ENCODE data around the gene PRPSAP1. TPM values are rescaled to one million over a fixed set of nuclear protein-coding genes. Genes with fewer than 3 reads are reported as not detected.

PRPSAP1 gene
- total and polyA plus RNA-seq, 2 of the 8 experiments (the other 6 are each of a cell fraction or from before 2014, with no cell fraction given) = 32.0 to 54.2 TPM

DNA sequence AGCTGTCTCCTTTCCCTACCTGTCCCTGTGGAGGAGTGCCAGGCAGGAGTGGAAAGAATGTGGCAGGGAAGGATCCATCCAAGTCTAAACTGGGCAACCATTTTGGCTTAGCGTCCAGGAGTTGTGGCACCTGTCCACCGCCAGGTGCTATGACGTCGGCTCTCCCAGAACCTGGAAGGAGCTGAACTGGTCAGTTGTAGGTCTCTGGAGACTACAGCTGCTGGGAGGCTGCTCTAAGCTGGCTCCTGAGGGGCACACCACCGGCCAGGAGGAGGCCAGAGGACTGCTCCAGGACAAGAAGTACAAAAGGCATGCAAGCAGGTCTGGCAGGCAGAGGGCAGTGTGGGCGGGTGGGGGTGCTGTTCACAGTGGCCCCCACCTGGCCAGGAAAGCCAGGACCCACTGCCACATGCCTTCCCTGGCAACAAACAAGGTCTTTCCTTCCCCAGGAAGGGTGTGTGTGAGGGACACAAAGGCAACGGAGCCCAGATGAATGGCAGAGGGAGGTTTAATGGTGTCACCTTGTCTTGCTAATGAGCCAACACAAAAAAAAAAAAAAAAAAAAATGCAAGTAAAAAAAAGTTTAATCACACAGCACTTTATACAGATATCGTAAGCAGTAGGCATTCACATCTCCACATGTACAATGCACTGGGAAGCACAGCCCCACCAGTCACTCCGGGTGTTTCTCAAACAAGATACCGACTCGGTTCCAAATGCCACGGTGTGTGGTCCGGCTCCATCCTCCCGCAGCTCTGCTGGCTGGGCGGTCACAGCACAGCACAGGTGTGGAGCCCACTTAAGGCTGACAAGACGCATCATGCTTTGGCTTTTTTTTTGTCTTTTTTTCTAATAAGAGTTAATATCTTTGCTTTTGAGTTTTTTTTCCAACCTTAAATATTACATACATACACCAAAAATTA is 35.5 kb upstream of the PRPSAP1 start:
- ChIA-PET POLR2A (ENCODE audit: partially characterized antibody) (interaction anchor here (0.6 to 4.0 kb wide), 5 partner anchors 8 to 42 kb away, joined by 3 to 15 read pairs (median 3); no protein-coding TSS in a partner anchor), CTCF (ENCODE audit: partially characterized antibody) (interaction anchor here (0.6 to 28.1 kb wide), 16 partner anchors 8 to 515 kb away, joined by 3 to 635 read pairs (median 4); partner anchors contain the start of genes MRPL38 and PRPSAP1)
- Histone ChIP-seq H3K14ac (ENCODE audit: insufficient read length) (peak overlapping the region; percentile 34), H3K9me3 (ENCODE audit: insufficient read depth in 2 of 2, low read depth in 1 of 2, low read length in 1 of 2) (no peaks in the 10 kb centered on the region), H3K23me2 (ENCODE audit: low read depth, low read length) (peaks cover 8% of the 10 kb centered on the region; the same call in 1 of the 2 replicates), H3K79me2 (ENCODE audit: control insufficient read depth in 1 of 2, insufficient read depth in 2 of 2, low read length in 2 of 2) (no peaks in the 10 kb centered on the region), H3K4me2 (ENCODE audit: insufficient read depth in 1 of 2, low read depth in 2 of 2, low read length in 2 of 2) (peak overlapping the region; percentile 20 to 50; a peak in 3 of 4 replicates), H3K56ac (replicated peaks; ENCODE audit: insufficient read length, low read depth, low read length) (peak overlapping the region; percentile 73), H3K27me3 (replicated peaks in 1 of 4; ENCODE audit: control insufficient read depth in 3 of 4, extremely low read depth in 1 of 4, insufficient read depth in 3 of 4, low read length in 3 of 4) (peaks cover 13 to 30% (median 20%) of the 10 kb centered on the region in 4 experiments; a peak in 6 of 7 replicates), H3K4ac (replicated peaks; ENCODE audit: insufficient read length, low read depth, low read length) (peak overlapping the region; percentile 17), H3K23ac (ENCODE audit: insufficient read length) (no peak overlapping the region), H3K4me3 (ENCODE audit: extremely low read depth in 1 of 4, insufficient read depth in 2 of 4, low read depth in 3 of 4, low read length in 4 of 4) (no peak overlapping the region), H4K91ac (replicated peaks; ENCODE audit: insufficient read length, low read length) (peak overlapping the region; percentile 96), H3K79me1 (ENCODE audit: low read depth, low read length) (no peaks in the 10 kb centered on the region; the same call in 1 of the 2 replicates), H3K27ac (ENCODE audit: low read depth, low read length) (0 out of 2 replicates have a peak overlapping the region, but pooled peaks have one; percentile 29), H2AK5ac (ENCODE audit: low read depth, low read length) (no peak overlapping the region), H2BK15ac (ENCODE audit: low read length) (peak overlapping the region; percentile 89; the same call in 1 of the 2 replicates), H2BK20ac (ENCODE audit: low read length) (0 out of 2 replicates have a peak overlapping the region, but pooled peaks have one; percentile 1), H4K8ac (ENCODE audit: extremely low read depth, insufficient read depth, low read length) (peak overlapping the region; percentile 60), H2BK5ac (ENCODE audit: low read depth, low read length) (peak overlapping the region; percentile 88), H2BK12ac (ENCODE audit: low read depth, low read length) (peak overlapping the region; percentile 77; the same call in 1 of the 2 replicates), H4K5ac (ENCODE audit: insufficient read length, low read depth, low read length) (peak overlapping the region; percentile 63), H3K18ac (ENCODE audit: extremely low read depth, low read length) (peak overlapping the region; percentile 1; the same call in 1 of the 2 replicates), H3K4me1 (replicated peaks in 1 of 4; ENCODE audit: control insufficient read depth in 3 of 4, insufficient read depth in 4 of 4, low read length in 3 of 4) (peaks cover 5 to 29% (median 20%) of the 10 kb centered on the region in 4 experiments), H3K9ac (replicated peaks in 1 of 4; ENCODE audit: extremely low read depth in 1 of 4, low read depth in 3 of 4, low read length in 3 of 4) (peak overlapping the region in 2 of 4 experiments; percentile 13 to 19; a peak in 2 of 7 replicates), H4K20me1 (replicated peaks in 1 of 2; ENCODE audit: control insufficient read depth in 1 of 2, insufficient read depth in 2 of 2, low read length in 2 of 2) (peaks cover 0 to 5% of the 10 kb centered on the region in 2 experiments), H2BK120ac (replicated peaks; ENCODE audit: low read depth, low read length) (peak overlapping the region; percentile 86), H3K36me3 (ENCODE audit: control insufficient read depth in 2 of 4, insufficient read depth in 4 of 4, low read length in 3 of 4) (peaks cover 4 to 20% (median 12%) of the 10 kb centered on the region in 4 experiments; a peak in 7 of 8 replicates), H2AFZ (ENCODE audit: low read length) (no peak overlapping the region)
- DNase-seq (ENCODE audit: low read depth in 1 of 2, low spot score in 2 of 2) = no peak
- no peak for FAIRE-seq
- whole genome bisulfite sequencing, 2 experiments (ENCODE audit: extremely low coverage in 1 of 2, insufficient coverage in 1 of 2, insufficient read length in 1 of 2, insufficient replicate concordance in 2 of 2, low coverage in 1 of 2, low lambda C conversion rate in 2 of 2, missing lambda C conversion rate in 1 of 2) = 76% methylated on average over 16 of the region's 16 CpGs; no CpG with 5 or more reads in 1 of the 2 experiments
- TF ChIP-seq CEBPB (IDR thresholded peaks at IDR 0.05; ENCODE audit: low read depth, low read length) (no peak), RFX5 (IDR thresholded peaks at IDR 0.05; ENCODE audit: borderline replicate concordance, low read depth, low read length) (no peak), BRCA1 (IDR thresholded peaks at IDR 0.05; ENCODE audit: low read depth, low read length) (no peak), POLR2AphosphoS5 (IDR thresholded peaks at IDR 0.05; ENCODE audit: low read depth, low read length) (peak; percentile 33; the same call in 1 of the 2 replicates)
